NK-92 treated with Interleukin-12 subunit alpha and Interleukin-12 subunit beta, amount 100 ng/mL, for 24 hours (cell line): ENCODE data around the gene EIPR1.

Experiments
- DNase-seq: peaks from one replicate; lab custom pipeline; 2025; lab: John Stamatoyannopoulos, UW

The EIPR1 gene

GRCh38 chr2:3174626-3175567, 202.7 kb downstream of the EIPR1 start:
- no peak for DNase-seq

- DNase-seq = no peak
Observed at GRCh38 chr2:3173031-3173430, 204.6 kb downstream of the EIPR1 start.

- DNase-seq = no peak
Observed at GRCh38 chr2:3172265-3172935, 205.2 kb downstream of the EIPR1 start.

GRCh38 chr2:3171564-3172264, 205.9 kb downstream of the EIPR1 start:
- DNase-seq = no peak

- DNase-seq = no peak
Observed at GRCh38 chr2:3170792-3171455, 206.7 kb downstream of the EIPR1 start.

GRCh38 chr2:3169106-3169870, 208.3 kb downstream of the EIPR1 start:
- DNase-seq = no peak

GRCh38 chr2:3168230-3168891, 209.3 kb downstream of the EIPR1 start:
- DNase-seq = no peak

GRCh38 chr2:3163401-3163800, 214.2 kb downstream of the EIPR1 start:
- DNase-seq = no peak

GRCh38 chr2:3162442-3163077, 215.1 kb downstream of the EIPR1 start:
- DNase-seq = no peak

GRCh38 chr2:3160751-3161330, 216.8 kb downstream of the EIPR1 start:
- DNase-seq = no peak

GRCh38 chr2:3159782-3160545, 217.7 kb downstream of the EIPR1 start:
- no peak for DNase-seq

- no peak for DNase-seq
Observed at GRCh38 chr2:3154700-3155099, 222.9 kb downstream of the EIPR1 start.

GRCh38 chr2:3154146-3154545, 223.5 kb downstream of the EIPR1 start:
- no peak for DNase-seq

- DNase-seq = no peak
Observed at GRCh38 chr2:3151153-3151918, 226.3 kb downstream of the EIPR1 start.

- DNase-seq = no peak
Observed at GRCh38 chr2:3149441-3150217, 228.0 kb downstream of the EIPR1 start.

- no peak for DNase-seq
Observed at GRCh38 chr2:3148716-3149115, 228.9 kb downstream of the EIPR1 start.
